ENCODE data around the gene PDC.

Gene PDC

DNA sequence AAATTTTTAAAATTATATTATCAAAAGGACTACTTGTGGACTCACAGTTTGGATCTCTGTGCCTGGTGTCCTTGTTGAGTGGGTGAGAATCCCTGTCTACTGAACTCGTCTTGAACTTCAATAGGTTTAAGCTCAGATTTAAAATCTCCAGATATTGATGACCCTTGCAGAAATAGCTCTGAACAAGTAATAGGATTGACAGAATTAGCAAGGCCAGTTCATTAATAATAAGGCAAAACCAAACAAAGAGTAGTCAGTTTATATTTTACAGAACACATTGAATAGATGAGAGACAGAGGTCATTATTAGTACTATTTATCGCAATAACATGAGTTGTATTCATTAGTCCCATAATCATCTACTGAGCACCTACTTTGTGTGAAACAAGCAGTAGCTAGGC lies at the start of gene PDC:
PDC (minus strand) TSS at position 101 of the 400 bp plus-strand sequence. CDS start 11,655 bp downstream, outside the sequence.
- no peak for DNase-seq (ENCODE audit: low spot score)

DNA sequence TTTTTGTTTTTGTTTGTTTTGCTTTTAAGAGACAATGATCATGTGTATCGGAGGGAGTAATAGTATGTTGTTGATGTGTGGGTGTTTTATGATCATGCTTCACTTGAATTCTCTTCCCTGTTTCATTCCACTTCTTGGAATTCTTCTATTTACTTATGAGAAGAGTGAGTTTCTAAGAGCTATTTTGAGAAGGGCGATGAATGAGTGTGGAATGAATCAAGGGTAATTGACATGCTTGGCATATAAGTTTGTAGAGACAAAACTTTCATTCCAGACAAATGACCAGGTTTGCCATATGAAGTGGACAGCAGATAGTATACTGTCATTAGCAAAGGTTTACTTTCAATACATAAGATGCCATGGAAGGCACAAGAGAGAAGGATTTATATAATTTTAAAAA lies 42.3 kb upstream of the PDC start:
- DNase-seq (ENCODE audit: low spot score): no peak

DNA sequence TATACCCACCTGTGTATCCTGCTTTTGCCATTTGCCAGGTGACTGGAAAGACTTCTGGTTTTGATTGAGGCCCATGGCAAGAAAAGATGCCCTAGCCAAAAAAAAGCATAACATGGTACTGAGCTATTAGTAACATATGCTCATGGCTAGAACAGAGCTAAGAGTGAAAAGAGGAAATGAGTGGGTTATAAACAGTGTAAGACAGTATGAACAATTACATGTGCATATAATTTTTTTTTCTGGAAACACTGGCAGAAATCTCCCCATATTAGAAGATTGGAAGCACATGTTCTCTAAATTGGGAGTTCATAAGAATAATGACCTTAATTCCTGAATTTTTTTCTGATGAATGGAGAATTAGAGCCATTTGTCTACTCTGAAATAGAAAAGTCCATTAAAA lies 41.2 kb upstream of the PDC start:
- no peak for DNase-seq (ENCODE audit: low spot score)

DNA sequence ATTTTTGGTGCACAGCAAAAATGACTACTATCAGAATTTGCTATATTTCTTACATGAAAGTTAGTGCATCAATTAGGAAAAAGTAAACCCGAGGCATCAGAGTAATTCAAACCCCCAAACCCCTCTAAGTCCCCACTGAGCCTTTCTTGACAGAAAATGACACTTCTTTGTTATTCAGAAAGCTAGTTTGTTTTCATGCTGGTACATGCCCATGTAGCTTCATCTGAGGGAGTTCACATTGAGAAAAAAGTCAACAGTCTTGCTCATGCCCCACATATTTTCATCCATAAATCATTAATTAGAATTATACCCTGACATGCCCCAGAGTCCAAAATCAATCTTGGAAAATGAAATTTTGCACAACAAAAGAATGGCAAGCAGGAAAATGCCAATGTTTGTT lies 39.9 kb upstream of the PDC start:
- DNase-seq (ENCODE audit: low spot score): no peak

DNA sequence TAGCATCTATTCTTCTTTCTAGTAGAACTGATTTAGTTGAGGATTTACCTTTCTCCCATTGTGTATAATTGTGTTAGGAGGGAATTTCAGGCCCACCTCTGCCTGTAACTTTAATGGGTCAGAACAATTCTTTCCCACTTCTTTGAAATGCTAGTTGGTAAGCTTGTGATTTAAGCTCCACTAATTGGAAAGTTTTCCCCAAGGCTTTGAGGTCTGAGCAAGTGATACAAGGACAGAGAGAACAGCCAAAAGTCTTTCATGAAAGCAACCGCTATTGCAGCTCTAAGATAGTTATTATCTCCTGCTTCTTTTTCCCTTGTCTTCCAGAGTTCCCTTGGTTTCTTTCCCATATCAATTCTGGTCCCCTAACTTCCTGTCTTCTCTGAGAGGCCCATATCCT lies 38.7 kb upstream of the PDC start:
- no peak for DNase-seq (ENCODE audit: low spot score)

DNA sequence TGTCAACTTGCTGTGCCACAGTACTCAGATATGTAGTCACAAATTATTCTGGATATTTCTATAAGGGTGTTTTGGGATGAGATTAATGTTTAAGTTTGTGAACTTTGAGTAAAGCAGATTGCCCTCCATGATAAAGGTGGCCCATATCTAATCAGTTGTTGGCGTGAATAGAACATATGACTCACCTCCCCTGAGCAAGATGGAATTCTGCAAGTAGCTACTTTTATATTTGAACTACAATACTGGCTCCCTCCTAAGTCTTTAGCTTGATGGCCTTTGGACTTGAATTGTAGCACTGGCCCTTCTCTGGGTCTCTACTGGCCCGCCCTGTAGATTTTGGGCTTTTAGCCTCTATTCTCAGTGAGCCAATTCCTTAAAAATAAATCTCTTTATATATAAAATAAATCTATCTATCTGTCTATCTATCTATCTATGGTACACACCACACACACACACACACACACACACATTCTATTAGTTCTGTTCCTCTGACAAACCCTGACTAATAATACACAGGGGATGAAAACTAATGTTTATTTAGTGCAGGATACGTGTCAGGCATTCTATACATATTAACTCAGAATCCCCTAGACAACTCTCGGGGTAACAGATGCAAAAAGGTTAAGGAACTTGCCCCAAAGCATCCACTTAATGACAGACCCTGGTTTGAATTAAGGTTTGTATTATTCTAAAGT lies 37.9 kb upstream of the PDC start:
- no peak for DNase-seq (ENCODE audit: low spot score)

DNA sequence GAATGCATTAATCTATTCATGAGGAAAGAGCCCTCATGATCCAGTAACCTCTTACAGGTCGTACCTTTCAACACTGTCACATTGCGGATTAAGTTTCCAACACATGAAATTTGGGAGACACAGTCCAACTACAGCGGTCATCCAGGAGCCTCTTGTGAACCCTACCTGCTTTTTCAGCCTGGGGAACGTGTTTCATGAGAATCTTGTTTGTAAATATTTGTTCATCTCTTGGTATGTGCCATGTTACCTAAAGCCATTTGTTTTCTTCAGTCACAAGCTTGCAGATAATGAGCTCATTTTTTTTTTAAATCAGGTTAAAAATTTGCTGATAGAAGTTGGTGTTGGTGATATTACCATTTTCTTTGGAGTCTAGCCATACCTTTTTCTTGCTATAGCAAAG lies 37.2 kb upstream of the PDC start:
- DNase-seq (ENCODE audit: low spot score): no peak

DNA sequence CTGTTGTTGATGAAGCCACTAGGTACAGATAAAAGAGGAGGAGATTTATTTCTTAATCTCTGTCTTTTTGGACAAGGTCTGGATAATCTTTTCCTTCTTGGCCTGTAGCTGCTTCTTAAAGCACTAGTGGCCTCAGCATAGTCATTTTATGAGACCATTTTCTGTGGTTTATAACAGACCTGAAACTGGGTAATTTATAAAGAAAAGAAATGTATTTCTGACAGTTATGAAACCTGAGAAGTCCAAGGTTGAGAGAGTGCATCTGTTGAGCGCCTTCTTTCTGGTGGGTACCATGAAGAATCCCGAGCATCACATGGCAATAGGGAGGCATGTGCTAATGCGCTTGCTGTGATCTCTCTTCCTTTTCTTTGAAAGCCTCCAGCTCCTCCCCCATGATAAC lies 36.7 kb upstream of the PDC start:
- no peak for DNase-seq (ENCODE audit: low spot score)

DNA sequence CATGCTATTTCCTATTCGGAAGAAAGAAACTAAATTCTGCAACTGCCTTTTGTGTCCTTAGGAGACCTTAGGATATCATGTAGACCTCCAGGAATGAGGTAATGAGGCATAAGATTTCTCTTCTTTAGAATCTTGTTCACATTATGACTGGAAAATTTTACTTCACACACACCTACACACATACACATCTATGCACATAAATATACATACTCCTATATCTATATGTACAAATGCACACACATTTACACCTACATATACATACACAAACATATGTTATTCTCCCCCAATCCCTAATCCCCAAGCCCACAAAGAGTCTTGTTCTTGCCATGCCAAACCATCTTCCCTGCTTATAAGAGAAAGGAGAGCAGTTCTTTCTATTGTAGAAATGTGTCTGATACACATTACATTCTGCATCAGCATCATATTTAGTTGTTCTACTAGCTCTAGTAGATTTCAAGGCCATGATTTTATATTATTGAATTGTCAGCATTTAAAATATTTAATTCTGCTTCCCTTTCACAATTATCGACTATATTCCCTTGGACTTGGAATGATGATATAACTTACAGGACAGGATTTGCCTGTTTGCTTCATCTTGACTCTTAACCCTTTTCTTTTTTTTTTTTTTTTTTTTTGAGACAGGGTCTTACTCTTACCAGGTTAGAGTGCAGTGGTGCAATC lies 35.4 kb upstream of the PDC start:
- no peak for DNase-seq (ENCODE audit: low spot score)

DNA sequence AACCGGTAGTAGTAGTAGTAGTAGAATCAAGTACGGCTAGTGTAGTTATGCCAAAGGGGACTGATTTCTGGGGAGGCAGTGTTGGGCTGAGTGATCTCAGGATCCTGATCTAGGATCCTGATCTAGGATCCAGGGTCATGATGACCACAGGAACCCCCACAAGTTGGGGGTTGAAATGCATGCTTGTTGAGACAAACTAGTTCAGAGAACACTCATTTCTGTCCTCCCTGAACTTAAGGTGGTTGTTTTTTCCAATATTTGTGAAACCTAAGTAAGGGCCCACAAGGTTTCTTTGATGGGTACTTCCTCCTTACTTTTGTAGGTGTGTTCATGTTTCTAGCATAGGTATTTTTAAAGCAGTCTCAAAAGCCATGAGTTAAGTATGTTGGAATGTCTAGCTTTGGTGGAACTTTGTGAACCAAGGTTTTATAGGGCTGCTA lies 33.9 kb upstream of the PDC start:
- no peak for DNase-seq (ENCODE audit: low spot score)

DNA sequence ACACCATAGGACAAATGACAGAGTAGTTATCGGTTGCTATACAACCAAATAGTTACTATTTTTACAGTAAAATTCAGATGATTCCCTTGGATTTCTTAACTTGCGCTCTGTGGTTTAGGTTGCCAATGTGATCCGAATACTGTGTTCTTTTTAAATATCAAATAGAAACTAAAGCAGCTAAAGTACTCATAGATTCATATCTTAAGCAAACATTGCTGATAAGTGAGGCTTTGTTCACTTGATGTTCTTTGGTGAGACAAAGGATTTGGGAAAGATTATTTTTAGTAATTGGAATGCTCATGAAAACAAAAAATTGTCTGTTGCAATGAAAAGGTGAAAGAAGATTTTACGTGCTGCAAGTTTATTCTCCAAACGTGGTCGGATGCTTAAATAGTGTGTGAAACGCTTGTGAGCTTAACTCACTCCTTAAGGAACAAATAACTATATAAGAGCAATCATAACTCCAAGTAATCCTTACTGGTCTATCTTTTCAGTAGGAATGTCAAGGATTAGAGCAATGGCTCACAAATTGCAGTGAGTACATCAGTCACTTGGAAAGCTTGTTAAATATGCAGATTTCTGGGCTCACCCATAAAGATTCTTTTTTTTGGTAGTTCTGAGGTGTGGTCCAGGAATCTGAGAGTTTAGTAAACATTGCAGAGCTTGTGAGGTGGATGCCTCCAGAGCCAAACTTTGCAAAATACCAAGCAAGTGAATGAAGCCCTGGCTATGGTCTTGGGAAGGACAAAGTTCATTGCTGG lies 31.8 kb upstream of the PDC start:
- DNase-seq (ENCODE audit: low spot score): no peak

DNA sequence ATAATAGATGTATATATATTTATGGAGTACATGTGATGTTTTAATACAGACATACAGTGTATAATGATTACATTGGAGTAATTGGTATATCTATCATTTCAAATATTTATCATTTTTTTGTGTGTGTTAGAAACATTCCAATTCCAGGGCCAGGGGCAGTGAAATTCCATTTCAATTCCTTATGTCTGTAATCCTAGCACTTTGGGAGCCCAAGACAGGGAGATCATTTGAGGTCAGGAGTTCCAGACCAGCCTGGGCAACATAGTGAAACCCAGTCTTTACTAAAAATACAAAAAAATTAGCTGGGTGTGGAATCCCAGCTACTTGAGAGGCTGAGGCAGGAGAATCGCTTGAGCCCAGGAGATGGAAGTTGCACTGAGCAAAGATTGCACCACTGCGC lies 30.4 kb upstream of the PDC start:
- DNase-seq (ENCODE audit: low spot score): no peak

DNA sequence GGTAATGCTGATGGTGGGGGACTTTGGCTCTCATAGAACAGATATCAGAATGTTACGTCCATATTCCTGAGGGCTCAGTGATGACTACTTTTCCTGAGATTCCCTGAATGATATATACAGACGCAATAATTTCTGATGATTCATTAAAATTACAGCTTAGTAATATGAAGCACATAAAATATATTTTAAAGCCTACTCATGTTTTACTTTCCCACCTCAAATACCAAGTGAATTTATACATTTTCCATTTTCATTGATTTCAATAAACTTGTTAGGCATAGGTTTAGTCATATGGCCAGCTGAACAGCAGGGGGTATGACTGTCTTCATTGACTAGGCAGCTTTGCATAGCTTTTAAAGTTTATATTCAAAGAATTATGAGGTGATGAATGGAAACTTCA lies 26.2 kb upstream of the PDC start:
- DNase-seq (ENCODE audit: low spot score): no peak

DNA sequence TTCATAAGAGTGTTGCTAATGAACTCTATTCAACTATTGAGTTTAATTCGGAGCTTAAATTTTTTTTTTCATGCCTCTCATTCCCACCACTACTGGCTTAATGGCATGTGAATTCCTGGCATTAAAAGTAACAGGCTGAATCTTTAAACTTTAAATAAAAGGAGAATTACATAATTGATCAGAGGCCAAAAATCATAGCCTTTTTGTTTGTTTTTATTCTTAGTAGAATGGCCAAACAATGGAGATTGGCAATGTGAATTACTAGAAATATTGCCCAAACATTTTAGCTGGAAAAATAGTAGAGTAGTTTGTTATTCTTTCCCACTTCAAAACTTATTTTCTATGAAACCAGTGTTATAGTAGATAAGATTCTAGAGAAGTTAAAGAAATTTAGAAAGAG lies 25.1 kb upstream of the PDC start:
- DNase-seq (ENCODE audit: low spot score): no peak

DNA sequence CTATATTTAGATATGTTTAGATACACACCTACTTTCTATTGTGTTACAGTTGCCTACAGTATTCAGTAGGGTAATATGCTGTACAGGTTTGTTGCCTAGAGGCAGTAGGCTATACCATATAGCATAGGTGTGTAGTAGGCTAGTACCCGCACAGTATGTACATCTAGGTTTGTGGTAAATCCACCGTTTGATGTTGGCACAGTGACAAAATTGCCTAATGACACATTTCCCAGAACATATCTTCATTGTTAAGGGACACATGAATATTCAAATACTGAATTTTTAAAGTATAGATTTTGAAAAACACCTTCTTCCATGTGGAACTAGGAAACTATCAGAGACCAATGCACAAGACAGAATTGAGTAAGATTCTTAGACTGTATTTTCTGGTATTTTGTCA lies 22.6 kb upstream of the PDC start:
- no peak for DNase-seq (ENCODE audit: low spot score)

DNA sequence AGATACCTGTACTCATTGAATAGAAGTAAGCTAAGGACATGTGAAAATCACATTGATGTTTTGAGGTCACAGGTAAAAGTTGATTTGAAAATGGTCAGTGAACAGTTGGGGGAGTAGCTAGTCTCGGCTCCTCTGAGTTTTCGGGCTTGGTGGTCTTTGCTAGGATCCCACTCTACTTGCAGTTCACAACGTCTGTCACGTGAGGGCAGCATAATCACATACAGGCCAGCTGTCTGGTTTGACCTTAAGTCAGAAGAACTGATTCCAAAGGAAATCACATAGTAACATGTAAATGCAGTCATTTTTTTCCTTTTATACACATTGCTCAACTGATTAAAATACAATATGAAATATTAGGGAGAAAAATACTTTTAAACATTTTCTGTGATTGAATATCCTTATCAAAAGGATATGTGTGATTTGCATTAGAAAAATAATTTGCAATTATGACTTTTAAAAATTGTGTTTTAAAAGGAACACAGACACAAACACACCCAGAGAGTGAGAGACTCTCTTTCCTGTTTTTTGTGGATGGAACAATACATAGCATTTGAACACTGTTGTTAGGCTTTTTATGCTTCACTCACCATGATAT lies 21.8 kb upstream of the PDC start:
- peak; percentile 54 for DNase-seq (ENCODE audit: low spot score)

DNA sequence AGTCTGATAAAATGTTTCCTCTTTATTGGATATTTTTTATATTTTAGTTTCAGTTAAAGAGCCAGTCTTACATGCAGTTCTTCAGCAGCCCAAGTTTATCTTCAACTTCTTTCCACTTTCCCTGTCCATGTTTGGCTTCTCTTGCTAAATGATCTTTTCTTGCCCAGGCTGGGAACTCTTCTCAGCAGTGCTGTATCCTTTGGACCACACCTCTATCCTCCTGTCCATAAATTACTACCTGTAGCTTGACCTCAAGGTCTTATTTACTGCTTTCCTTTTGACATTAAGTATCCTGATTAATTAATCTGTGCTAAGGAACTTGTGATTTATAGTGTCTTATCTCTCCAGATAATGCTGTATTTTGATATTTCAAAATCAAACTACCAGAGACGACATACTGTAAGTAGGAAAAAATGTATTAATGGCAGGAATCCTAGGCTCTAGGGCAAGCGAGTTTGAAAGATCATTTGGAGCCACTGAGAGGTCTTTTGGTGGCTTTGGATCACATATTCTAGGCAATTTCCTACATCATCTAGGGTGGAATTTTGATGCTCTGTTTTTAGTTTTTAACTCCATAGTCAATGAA lies 20.5 kb upstream of the PDC start:
- DNase-seq (ENCODE audit: low spot score): no peak

DNA sequence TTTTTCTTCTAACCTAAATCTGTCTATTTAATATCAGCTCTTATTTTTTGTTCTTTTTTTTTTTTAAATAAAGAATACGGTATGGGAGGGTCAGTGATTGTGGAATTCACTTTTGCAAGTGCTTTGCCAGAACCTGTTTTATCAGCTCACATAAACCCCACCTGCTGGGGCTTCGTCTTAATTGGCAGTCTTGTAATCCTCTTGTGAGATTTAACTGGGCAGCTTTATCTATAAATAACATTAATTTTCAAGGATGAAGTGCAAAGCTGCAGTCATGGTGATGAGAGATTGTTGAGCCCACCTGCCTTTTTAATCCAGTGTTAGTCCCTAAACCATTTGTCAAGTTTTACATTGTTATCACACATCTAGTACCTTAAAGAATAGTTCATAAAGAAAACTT lies 18.2 kb upstream of the PDC start:
- no peak for DNase-seq (ENCODE audit: low spot score)

DNA sequence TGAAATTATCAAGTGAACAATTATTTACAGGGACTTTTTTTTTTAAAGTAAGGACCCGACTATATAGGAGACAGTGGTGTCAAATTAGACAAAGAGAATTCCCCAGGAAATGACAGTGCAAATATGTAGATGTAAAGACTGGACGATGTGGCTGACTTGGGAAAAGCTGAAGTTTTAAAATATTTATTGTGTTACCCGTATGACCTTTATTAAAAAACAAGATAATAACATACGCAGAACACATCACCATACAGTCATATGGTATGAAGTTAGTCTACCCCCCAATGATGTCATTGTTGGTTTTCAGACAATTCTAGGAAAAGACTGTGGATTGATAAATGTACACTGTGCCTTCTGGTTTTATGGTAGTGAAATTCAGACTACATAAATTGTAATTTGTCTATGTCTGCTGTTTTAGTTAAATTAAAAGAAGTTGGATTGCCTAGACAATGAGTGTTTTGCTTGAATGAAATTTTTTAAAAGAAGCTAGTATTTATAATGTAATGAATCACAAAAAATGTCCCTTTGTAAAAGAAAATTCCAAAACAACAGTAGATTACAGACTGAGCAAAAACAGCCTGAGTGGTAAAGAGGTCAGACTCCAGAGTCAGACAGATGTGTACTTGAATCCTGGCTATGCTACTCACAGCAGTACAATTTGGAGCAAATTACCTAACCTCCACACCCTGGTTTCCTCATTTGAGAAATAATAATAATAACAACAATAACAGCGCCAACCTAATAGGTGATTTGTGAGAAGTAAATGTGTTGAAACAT lies 15.5 kb upstream of the PDC start:
- DNase-seq (ENCODE audit: low spot score): no peak

DNA sequence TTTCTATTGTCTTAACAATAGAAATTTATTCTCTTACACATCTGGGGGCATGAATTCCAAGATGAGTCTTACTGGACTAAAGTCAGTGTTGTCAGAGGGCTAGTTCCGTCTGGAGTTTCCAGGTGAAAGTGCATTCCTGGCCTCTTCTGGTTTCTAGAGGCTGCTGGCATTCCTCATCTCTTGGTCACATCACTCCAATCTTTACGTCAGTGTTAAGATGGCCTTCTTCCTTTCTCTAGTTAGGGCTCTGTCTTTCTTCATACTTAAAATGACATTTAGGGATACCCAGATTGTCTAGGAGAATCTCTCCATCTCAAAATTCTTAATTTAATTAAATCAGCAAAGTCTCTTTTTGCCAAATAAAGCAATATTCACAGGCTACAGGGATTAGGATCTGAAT lies 13.3 kb upstream of the PDC start:
- no peak for DNase-seq (ENCODE audit: low spot score)

DNA sequence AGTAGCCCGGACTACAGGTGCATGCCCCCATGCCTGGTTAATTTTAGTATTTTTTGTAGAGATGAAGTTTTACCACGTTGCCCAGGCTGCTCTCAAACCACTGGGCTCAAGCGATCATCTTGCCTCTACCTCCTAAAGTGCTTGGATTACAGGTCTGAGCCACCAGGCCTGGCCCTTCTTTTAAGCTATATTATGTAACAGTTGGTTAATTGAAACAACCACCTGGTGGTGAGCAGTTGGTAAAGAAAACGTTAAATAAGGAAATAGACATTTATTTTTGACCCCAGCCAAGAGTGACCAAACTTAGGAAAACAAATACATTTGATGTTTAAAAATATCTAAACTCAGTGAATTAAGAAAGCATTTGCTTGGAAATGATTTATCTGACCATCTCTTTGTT lies 12.1 kb upstream of the PDC start:
- DNase-seq (ENCODE audit: low spot score): no peak

DNA sequence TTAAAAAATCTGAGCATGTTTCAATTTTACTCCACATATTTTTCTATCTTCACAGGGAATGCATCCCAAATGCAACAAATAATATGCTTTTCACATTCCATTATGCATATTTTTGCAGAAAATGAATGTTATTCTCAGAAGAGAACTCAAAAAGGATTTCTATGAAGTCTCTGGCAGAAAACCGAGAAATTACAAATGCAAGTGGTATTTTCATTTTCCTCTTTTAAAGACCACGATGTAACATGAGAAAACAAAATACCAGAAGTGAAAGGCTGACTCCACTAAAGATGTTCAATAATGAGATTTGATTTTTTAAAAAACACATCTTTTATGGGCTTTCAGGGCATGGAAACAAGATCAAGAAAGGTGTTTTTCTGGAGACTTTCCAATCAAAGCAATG lies 5.0 kb upstream of the PDC start:
- DNase-seq (ENCODE audit: low spot score): no peak
